Colonic mucosa (tissue), 4 donors: ENCODE data around the gene CC2D1A. TPM values are rescaled to one million over a fixed set of nuclear protein-coding genes. Genes with fewer than 3 reads are reported as not detected.

Experiments used
- DNase-seq: peaks from one replicate; pipeline ENCODE4 v3.0.0-alpha.2; 2020
- H3K27ac ChIP-seq: fragments of 200-600 bp; one replicate; pipeline ENCODE4 v1.8.0; 2021
- H3K27me3 ChIP-seq: fragments of 200-600 bp; one replicate; pipeline ENCODE4 v1.8.0; 2021
- H3K36me3 ChIP-seq: fragments of 200-600 bp; one replicate; pipeline ENCODE4 v1.8.0; 2021
- H3K4me1 ChIP-seq: fragments of 200-600 bp; one replicate; pipeline ENCODE4 v1.8.0; 2021; ENCODE audit warnings: mild to moderate bottlenecking
- H3K4me3 ChIP-seq: fragments of 200-600 bp; one replicate; pipeline ENCODE4 v1.8.0; 2021
- H3K9ac ChIP-seq, 2 donors: one replicate each; pipeline ENCODE4 v1.7.0; 2013; ENCODE audit warnings: control low read depth in 2 of 2, low read depth in 2 of 2, low read length in 2 of 2
- H3K9me3 ChIP-seq: fragments of 200-600 bp; one replicate; pipeline ENCODE4 v1.8.0; 2021
- CTCF ChIP-seq: fragments of 200-600 bp; IDR thresholded peaks from one replicate; pipeline ENCODE4 v1.8.0; 2022; ENCODE audit warnings: antibody characterized with exemption, mild to moderate bottlenecking
- intact Hi-C: fragments of 100-400 bp; cut with DNase I; formaldehyde crosslinking; loops from one replicate; pipeline ENCODE4 v1.14.1; 2022
- total RNA-seq, 2 donors: library from RNA; stranded (reverse); fragmentation: NEBNext Ultra II Directional in 1 of 2; extraction: Animal tissue kit (Norgen Biotek cat#: 25700) in 1 of 2; gene quantifications; one replicate each; pipeline ENCODE4 v1.2.1, GENCODE V29; 2021
- donor health status: healthy.
- donor health status: DM: no; HTN: no; CAD: no.
- donor health status: DM: no; HTN: no; CAD: no.

Gene CC2D1A
- total RNA-seq, 2 donors from 2014 or later: 81.0 to 123 TPM

DNA sequence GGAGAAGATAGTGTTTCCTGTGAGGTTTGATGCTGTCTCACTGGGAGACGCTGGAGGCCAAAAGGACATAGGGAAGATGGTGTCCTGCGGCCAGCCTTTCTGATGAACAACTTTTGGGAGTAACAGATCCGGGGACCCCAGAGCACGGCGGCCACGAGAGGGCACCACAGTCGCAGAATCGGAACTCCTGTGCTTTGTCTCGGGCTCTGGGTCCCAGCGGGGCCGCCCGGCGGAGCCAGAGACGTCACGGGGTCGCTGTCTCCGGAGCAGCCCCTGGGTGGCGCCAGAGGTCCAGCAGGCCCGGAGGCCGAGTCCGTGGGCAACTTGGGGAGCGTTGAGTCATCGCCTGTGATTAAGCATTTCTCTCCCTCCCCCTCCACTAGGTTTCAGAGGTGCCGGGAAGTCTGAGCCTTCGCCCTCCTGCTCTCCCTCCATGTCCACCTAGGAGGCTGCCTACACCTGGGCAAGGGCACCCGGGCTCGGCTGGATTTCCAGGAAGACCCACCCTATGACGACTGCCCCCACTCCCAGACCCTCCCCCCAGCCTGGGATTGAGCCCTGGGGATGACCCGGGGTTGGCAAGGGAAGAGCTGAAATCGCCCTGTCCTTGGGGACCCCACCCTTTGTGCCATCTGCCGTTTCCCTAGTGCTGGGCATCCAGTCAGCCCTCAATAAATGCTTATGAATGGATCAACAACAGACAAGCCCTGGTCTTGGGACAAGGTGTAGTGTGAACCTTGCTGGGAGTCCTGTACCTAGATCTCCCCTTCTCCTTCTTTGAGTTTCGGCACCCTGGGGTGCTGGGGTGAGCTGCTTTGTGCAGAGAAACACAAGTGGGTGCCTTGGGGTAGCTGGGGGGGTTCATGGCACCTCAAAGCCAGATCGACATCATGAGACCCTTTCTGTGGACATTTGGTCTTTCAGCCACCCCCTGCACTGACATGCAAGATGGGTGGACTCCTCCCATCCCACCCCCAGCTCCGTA lies 25.6 kb upstream of the CC2D1A start:
- no peak overlapping the region for H3K4me3 ChIP-seq
- peak; percentile 99 for TF ChIP-seq CTCF
- H3K27ac ChIP-seq: peak overlapping the region; percentile 64
- no peaks in the 10 kb centered on the region for H3K9me3 ChIP-seq
- no peaks in the 10 kb centered on the region for H3K27me3 ChIP-seq
- H3K9ac ChIP-seq: peak overlapping the region; percentile 32 to 81
- intact Hi-C loops: loop anchor here (2.0 to 10.0 kb wide), 2 partner anchors 74 to 164 kb away; no protein-coding TSS in a partner anchor
- peaks cover 30% of the 10 kb centered on the region for H3K4me1 ChIP-seq
- H3K36me3 ChIP-seq: no peaks in the 10 kb centered on the region
- DNase-seq: peak; percentile 99

DNA sequence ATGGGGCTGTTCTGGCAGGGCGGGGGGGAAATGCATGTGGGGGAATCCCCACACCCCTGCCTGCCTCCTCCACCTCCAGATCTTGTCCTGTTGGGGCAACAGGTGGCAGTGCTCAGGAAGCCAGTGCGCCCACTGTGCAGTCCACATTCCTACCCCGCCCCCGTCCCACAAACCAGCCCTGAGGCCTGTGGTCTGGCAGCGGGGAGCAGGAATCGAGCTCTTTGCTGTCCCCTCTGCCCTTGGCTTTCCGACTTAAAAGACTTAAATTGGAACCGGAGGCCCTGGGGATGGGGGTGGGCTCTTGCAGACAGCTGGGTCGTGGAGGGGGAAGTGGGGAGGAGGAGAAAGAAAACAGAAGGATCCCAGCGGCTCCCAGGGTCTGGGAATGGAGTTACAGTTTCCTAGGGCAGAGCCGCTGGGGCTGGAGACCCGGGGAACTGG lies 24.7 kb upstream of the CC2D1A start:
- peak; percentile 37 for DNase-seq

GRCh38 chr19:13881692-13882418 lies 24.1 kb upstream of the CC2D1A start:
- H3K9ac ChIP-seq: peak overlapping the region; percentile 48 to 75
- no peak overlapping the region for H3K4me3 ChIP-seq
- H3K36me3 ChIP-seq: no peaks in the 10 kb centered on the region
- peaks cover 32% of the 10 kb centered on the region for H3K4me1 ChIP-seq
- no peaks in the 10 kb centered on the region for H3K27me3 ChIP-seq
- no peak for TF ChIP-seq CTCF
- DNase-seq: peak; percentile 60
- peak overlapping the region; percentile 53 for H3K27ac ChIP-seq
- intact Hi-C loops: loop anchor here (2.0 to 10.0 kb wide), 2 partner anchors 73 to 163 kb away; no protein-coding TSS in a partner anchor
- H3K9me3 ChIP-seq: no peaks in the 10 kb centered on the region

More for the DNA sequence above, 24.7 kb upstream of the CC2D1A start:
- Histone ChIP-seq H3K27me3 (no peaks in the 10 kb centered on the region), H3K4me1 (peaks cover 32% of the 10 kb centered on the region), H3K9me3 (no peaks in the 10 kb centered on the region), H3K4me3 (no peak overlapping the region), H3K9ac (peak overlapping the region; percentile 48 to 75), H3K27ac (peak overlapping the region; percentile 53), H3K36me3 (no peaks in the 10 kb centered on the region)
- intact Hi-C loops: loop anchor here (2.0 to 10.0 kb wide), 2 partner anchors 74 to 164 kb away; no protein-coding TSS in a partner anchor
- no peak for TF ChIP-seq CTCF

GRCh38 chr19:13882419-13882795 lies 23.6 kb upstream of the CC2D1A start:
- intact Hi-C loops: loop anchor here (10.0 kb wide), 1 partner anchor 162 kb away; no protein-coding TSS in a partner anchor
- peaks cover 38% of the 10 kb centered on the region for H3K4me1 ChIP-seq
- no peak for DNase-seq
- H3K27me3 ChIP-seq: no peaks in the 10 kb centered on the region
- no peak overlapping the region for H3K4me3 ChIP-seq
- H3K9me3 ChIP-seq: no peaks in the 10 kb centered on the region
- no peaks in the 10 kb centered on the region for H3K36me3 ChIP-seq
- peak overlapping the region; percentile 16 to 75 for H3K9ac ChIP-seq
- TF ChIP-seq CTCF: no peak
- H3K27ac ChIP-seq: peak overlapping the region; percentile 53

DNA sequence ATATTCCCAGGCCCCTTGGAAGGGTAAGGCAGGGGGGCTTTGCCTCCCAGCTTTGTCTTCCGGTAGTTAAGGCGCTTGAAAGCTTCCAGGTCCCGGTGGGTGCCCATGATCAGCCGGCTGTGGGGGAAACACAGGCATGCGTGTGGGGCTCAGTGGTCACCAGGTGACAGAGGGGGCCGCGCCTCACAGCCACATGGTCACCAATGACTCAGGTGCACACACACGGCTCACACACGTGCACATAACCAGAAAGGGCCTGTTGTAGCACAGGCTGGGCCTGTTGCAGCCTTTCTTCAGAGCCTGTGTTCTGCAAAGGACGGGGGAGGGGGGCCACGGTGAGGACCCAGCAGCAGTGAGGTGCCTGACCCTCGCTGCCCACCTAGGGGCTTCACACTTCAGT lies 23.2 kb upstream of the CC2D1A start:
- Histone ChIP-seq H3K9me3 (no peaks in the 10 kb centered on the region), H3K9ac (peak overlapping the region in 1 of 2 donors; percentile 75), H3K27ac (no peak overlapping the region), H3K36me3 (no peaks in the 10 kb centered on the region), H3K4me3 (no peak overlapping the region), H3K4me1 (peaks cover 42% of the 10 kb centered on the region), H3K27me3 (no peaks in the 10 kb centered on the region)
- intact Hi-C loops: loop anchor here (10.0 kb wide), 1 partner anchor 162 kb away; no protein-coding TSS in a partner anchor
- no peak for DNase-seq
- no peak for TF ChIP-seq CTCF
